RWPE1 (cell line): ENCODE results near the gene IL4R.

Source experiments
- CTCF ChIA-PET: fragments of 350-600 bp; sonication (Branson Sonifier 250); formaldehyde crosslinking; extraction: SDS; loops from one replicate; lab custom pipeline; 2021; lab: Yijun Ruan, JAX
- POLR2A ChIA-PET: fragments of 400-600 bp; formaldehyde crosslinking; extraction: SDS; loops from one replicate; lab custom pipeline; 2020; ENCODE audit warnings: antibody characterized with exemption; ENCODE audit not compliant: low non-redundant PET; lab: Yijun Ruan, JAX
- DNase-seq: peaks from one replicate; pipeline ENCODE4 v3.0.0; 2012; ENCODE audit warnings: low spot score
- H3K27ac ChIP-seq: fragments of 450-650 bp; 2 replicates; pipeline ENCODE4 v1.5.1; 2017
- CTCF ChIP-seq: fragments of 450-650 bp; conservative IDR thresholded peaks from 2 replicates; pipeline ENCODE4 v1.5.1; 2017; ENCODE audit warnings: low read depth, mild to moderate bottlenecking

The IL4R gene

GRCh38 chr16:27374804-27375425 lies 61.1 kb downstream of the IL4R start:
- TF ChIP-seq CTCF: no peak; the same call in 1 of the 2 replicates
- ChIA-PET POLR2A (no interaction called here), CTCF (interaction anchor here (0.6 kb wide), 1 partner anchor 43 kb away, joined by 4 read pairs; no protein-coding TSS in a partner anchor)
- peak; percentile 73 for DNase-seq
- H3K27ac ChIP-seq: no peak overlapping the region

GRCh38 chr16:27377666-27378485 lies 64.1 kb downstream of the IL4R start:
- CTCF ChIA-PET: interaction anchor here (1.0 kb wide), 1 partner anchor 78 kb away, joined by 3 read pairs; no protein-coding TSS in a partner anchor
- no peak for DNase-seq
- no peak for TF ChIP-seq CTCF
- H3K27ac ChIP-seq: no peak overlapping the region
- POLR2A ChIA-PET: no interaction called here

- H3K27ac ChIP-seq: no peak overlapping the region
- no peak for DNase-seq
- ChIA-PET POLR2A (no interaction called here), CTCF (no interaction called here)
- TF ChIP-seq CTCF: no peak
Measured at GRCh38 chr16:27378871-27379481, 65.2 kb downstream of the IL4R start.

- ChIA-PET POLR2A (no interaction called here), CTCF (no interaction called here)
- TF ChIP-seq CTCF: no peak
- no peak for DNase-seq
- no peak overlapping the region for H3K27ac ChIP-seq
Measured at GRCh38 chr16:27379919-27380318, 66.1 kb downstream of the IL4R start.

- ChIA-PET POLR2A (no interaction called here), CTCF (interaction anchor here (0.5 to 1.1 kb wide), 2 partner anchors 13 to 121 kb away, joined by 3 read pairs; no protein-coding TSS in a partner anchor)
- H3K27ac ChIP-seq: no peak overlapping the region
- no peak for DNase-seq
- TF ChIP-seq CTCF: no peak
Measured at GRCh38 chr16:27381236-27381635, 67.5 kb downstream of the IL4R start.
